Rectal smooth muscle tissue (tissue), 1 donor: ENCODE measurements around the gene OPCML.

ENCODE experiments used
- H3K27ac ChIP-seq: one replicate; pipeline ENCODE4 v1.7.0; 2013; ENCODE audit warnings: low read depth, low read length, inconsistent platforms
- H3K27me3 ChIP-seq: one replicate; pipeline ENCODE4 v1.7.0; 2013; ENCODE audit warnings: low read length; ENCODE audit not compliant: control insufficient read depth, insufficient read depth
- H3K36me3 ChIP-seq: one replicate; pipeline ENCODE4 v1.7.0; 2013; ENCODE audit warnings: low read length; ENCODE audit not compliant: control insufficient read depth, insufficient read depth
- H3K4me1 ChIP-seq: one replicate; pipeline ENCODE4 v1.7.0; 2013; ENCODE audit warnings: low read length; ENCODE audit not compliant: control insufficient read depth, insufficient read depth
- H3K4me3 ChIP-seq: one replicate; pipeline ENCODE4 v1.7.0; 2013; ENCODE audit warnings: low read length
- H3K9ac ChIP-seq: one replicate; pipeline ENCODE4 v1.7.0; 2013; ENCODE audit warnings: low read length

The OPCML gene

DNA sequence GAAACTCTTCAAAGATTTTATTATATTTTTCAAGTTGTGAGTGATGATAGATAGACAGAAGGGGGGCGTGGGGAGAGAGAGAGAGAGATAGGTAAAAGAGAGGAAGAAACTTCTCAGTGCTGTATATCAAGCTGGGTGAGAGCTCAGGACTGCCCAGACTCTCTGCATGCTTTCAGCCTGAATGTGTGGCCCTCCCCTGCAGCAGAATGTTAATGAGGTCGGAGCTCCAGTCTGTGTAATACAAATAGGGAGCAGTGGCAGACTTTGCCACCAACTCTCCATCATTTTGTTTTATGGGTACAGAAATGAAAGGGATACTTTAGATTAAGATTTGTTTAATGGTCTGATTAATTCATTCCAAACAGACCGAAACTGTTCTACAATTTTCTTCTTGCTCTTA lies 752.8 kb downstream of the OPCML start:
- Histone ChIP-seq H3K4me1 (no peaks in the 10 kb centered on the region), H3K4me3 (no peak overlapping the region), H3K27me3 (no peaks in the 10 kb centered on the region), H3K9ac (no peak overlapping the region), H3K27ac (no peak overlapping the region), H3K36me3 (no peaks in the 10 kb centered on the region)

DNA sequence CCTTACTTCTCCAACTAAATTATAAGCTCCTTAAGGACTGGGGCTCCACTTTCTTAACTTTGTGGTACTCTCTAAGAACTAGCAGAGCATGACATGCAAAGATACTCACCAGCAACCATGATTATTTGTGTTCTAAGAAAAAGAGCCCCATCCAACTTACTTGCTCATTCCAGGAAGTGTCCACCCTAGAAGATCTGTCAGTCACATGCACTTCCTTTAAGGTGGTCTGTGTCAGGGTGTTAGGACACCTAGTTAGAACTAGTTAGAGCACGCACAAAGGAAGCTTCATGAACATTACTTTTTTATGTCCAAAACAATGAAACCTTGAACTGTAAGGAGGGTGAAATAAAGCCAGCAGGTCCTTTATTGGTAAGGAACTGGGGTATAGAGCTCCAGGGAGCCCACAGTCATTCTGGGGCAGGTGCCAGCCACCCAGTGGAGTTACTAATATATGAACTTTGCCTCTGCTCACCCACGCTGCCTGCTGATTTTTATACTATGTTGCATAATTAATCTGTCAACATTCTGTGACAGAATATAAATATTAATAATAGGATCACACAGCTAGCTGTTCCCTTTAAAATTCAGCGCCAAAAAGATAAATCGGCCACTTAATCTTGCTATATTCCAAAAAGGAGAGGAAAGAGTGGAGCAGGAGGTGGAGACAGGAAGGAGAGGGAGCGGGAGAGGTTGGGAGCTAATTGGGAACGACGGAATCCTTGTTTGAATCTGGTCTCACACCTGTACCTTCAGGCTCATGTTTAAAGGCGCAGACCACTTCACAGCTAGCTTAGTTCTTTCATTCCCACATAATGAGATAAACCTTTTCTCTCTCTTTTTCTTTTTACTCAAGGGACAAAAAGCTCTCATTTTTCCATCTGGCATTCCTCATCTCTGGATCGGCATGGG lies 755.0 kb downstream of the OPCML start:
- Histone ChIP-seq H3K4me3 (no peak overlapping the region), H3K9ac (no peak overlapping the region), H3K27ac (no peak overlapping the region), H3K27me3 (no peaks in the 10 kb centered on the region), H3K36me3 (no peaks in the 10 kb centered on the region), H3K4me1 (no peaks in the 10 kb centered on the region)

- no peak overlapping the region for H3K27ac ChIP-seq
Observed at GRCh38 chr11:132773751-132774150, 758.5 kb downstream of the OPCML start.

DNA sequence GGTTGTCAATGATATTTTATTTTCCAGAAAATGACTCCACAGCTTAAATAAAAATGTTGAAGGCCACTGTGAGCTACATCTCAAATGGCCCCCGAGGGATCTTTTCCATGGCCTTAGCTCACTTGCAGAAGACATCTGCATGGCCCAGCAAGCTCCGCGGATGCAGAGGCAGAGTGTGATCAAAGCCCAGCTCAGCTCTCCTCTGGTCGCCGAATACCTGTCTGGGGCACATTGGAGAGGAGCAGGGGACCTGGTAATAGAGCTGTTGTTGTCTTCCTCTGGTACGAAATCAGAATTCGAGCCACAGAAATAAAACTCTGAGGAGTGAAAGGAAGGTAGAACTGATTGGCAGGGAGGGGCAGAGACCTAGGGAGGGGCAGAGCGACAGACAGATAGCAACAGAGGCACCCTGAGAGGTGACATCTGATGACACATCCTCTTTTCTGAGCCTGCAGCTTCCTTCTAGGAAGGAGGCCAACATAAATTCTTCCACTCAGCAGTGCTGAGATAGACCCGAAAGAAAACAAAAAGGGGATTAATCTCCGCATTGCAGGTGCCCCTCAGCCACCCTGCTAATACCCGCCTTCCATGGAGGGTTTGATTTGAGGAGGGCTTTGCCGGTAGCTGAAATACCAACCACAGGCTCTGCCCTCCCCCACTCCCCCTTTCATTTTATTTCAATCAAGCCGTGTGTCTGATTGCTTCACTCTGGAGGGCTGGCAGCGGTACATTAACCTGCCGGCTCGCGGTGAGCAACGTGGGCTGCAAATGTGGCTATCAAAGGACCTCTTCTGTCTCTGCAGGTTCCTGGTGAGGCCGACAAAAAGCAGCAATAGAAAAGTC lies 759.4 kb downstream of the OPCML start:
- H3K4me1 ChIP-seq: no peaks in the 10 kb centered on the region
- no peak overlapping the region for H3K4me3 ChIP-seq
- no peaks in the 10 kb centered on the region for H3K27me3 ChIP-seq
- H3K36me3 ChIP-seq: no peaks in the 10 kb centered on the region
- no peak overlapping the region for H3K9ac ChIP-seq
- H3K27ac ChIP-seq: no peak overlapping the region

More at GRCh38 chr11:132773751-132774150, 758.5 kb downstream of the OPCML start:
- H3K4me1 ChIP-seq: no peaks in the 10 kb centered on the region
- no peaks in the 10 kb centered on the region for H3K27me3 ChIP-seq
- H3K36me3 ChIP-seq: no peaks in the 10 kb centered on the region
- no peak overlapping the region for H3K4me3 ChIP-seq
- H3K9ac ChIP-seq: no peak overlapping the region

GRCh38 chr11:132771746-132772145 lies 760.6 kb downstream of the OPCML start:
- Histone ChIP-seq H3K36me3 (no peaks in the 10 kb centered on the region), H3K27ac (no peak overlapping the region)

GRCh38 chr11:132770829-132771530 lies 761.3 kb downstream of the OPCML start:
- no peaks in the 10 kb centered on the region for H3K27me3 ChIP-seq
- no peaks in the 10 kb centered on the region for H3K36me3 ChIP-seq
- no peak overlapping the region for H3K27ac ChIP-seq
- H3K4me3 ChIP-seq: no peak overlapping the region
- no peak overlapping the region for H3K9ac ChIP-seq
- H3K4me1 ChIP-seq: no peaks in the 10 kb centered on the region

More at GRCh38 chr11:132771746-132772145, 760.6 kb downstream of the OPCML start:
- no peak overlapping the region for H3K4me3 ChIP-seq
- H3K4me1 ChIP-seq: no peaks in the 10 kb centered on the region
- H3K27me3 ChIP-seq: no peaks in the 10 kb centered on the region
- H3K9ac ChIP-seq: no peak overlapping the region

DNA sequence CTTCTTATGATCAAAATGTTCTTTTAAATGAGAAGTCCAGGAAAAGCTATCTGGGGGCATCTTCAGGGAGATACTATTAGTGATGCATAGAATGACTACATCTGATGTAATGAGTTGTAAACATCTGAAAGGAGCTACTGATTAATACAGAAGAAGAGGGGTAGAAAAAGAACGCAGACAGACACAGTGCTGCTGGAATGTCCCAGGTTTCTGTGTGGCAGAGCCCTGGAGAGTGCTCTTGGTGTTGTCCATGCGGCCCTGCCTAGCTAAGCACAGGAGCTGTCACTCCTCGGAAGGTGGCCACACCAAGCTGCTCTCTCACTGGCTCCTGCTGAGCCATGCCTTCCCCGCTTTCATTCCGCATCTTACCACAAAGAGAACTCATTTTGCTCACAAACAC lies 768.8 kb downstream of the OPCML start:
- Histone ChIP-seq H3K27me3 (no peaks in the 10 kb centered on the region), H3K4me3 (no peak overlapping the region), H3K27ac (no peak overlapping the region), H3K9ac (no peak overlapping the region), H3K4me1 (no peaks in the 10 kb centered on the region), H3K36me3 (no peaks in the 10 kb centered on the region)

GRCh38 chr11:132755934-132756333 lies 776.4 kb downstream of the OPCML start:
- H3K36me3 ChIP-seq: no peaks in the 10 kb centered on the region

GRCh38 chr11:132751516-132752250 lies 780.6 kb downstream of the OPCML start:
- Histone ChIP-seq H3K27ac (no peak overlapping the region), H3K4me3 (no peak overlapping the region), H3K27me3 (no peaks in the 10 kb centered on the region)

More at GRCh38 chr11:132755934-132756333, 776.4 kb downstream of the OPCML start:
- H3K4me3 ChIP-seq: no peak overlapping the region
- no peak overlapping the region for H3K9ac ChIP-seq
- H3K4me1 ChIP-seq: no peaks in the 10 kb centered on the region
- H3K27me3 ChIP-seq: no peaks in the 10 kb centered on the region
- no peak overlapping the region for H3K27ac ChIP-seq

GRCh38 chr11:132746305-132746704 lies 786.0 kb downstream of the OPCML start:
- Histone ChIP-seq H3K27me3 (no peaks in the 10 kb centered on the region), H3K36me3 (no peaks in the 10 kb centered on the region), H3K9ac (no peak overlapping the region), H3K27ac (no peak overlapping the region), H3K4me3 (no peak overlapping the region), H3K4me1 (no peaks in the 10 kb centered on the region)

More at GRCh38 chr11:132751516-132752250, 780.6 kb downstream of the OPCML start:
- Histone ChIP-seq H3K36me3 (no peaks in the 10 kb centered on the region), H3K9ac (no peak overlapping the region), H3K4me1 (no peaks in the 10 kb centered on the region)

- Histone ChIP-seq H3K27ac (no peak overlapping the region), H3K9ac (no peak overlapping the region), H3K4me1 (no peaks in the 10 kb centered on the region), H3K4me3 (no peak overlapping the region), H3K27me3 (no peaks in the 10 kb centered on the region), H3K36me3 (no peaks in the 10 kb centered on the region)
Observed at GRCh38 chr11:132745306-132745705, 787.0 kb downstream of the OPCML start.
